Esophagus squamous epithelium (tissue), 4 donors: ENCODE measurements around the gene AP1G1.

ENCODE experiments used
- CTCF ChIP-seq, 6 experiments: fragments of 450-650 bp in 4 of 6; fragments of 200-600 bp in 2 of 6; sonication (generic) in 2 of 6; IDR thresholded peaks; one replicate each; pipeline ENCODE4 v1.5.1; 2016 to 2019; ENCODE audit warnings: antibody characterized with exemption in 6 of 6, mild to moderate bottlenecking in 4 of 6, moderate library complexity in 4 of 6
- POLR2A ChIP-seq, 4 donors: fragments of 450-650 bp; IDR thresholded peaks; one replicate each; pipeline ENCODE4 v1.6.1; 2017; ENCODE audit warnings: antibody characterized with exemption in 4 of 4, mild to moderate bottlenecking in 4 of 4, moderate library complexity in 3 of 4

GRCh38 chr16:71781741-71782140 lies 26.9 kb downstream of the AP1G1 start:
- TF ChIP-seq CTCF (IDR thresholded peaks at IDR 0.05): no peak
- no peak for TF ChIP-seq POLR2A (IDR thresholded peaks at IDR 0.05)
